Lung (tissue), 12 donors: Measurements from ENCODE around the gene SLAIN2. TPM values are rescaled to one million over a fixed set of nuclear protein-coding genes. Genes with fewer than 3 reads are reported as not detected.

Experiments
- ATAC-seq: fragments of 200-7000 bp; cut with Tn5 transposase; one replicate; pipeline ENCODE4 v1.9.1; 2020; ENCODE audit warnings: moderate number of reproducible peaks; ENCODE audit not compliant: insufficient read depth, low FRiP score
- DNase-seq, 3 donors: peaks; one replicate each; pipeline ENCODE4 v3.0.0-alpha.2; 2013 to 2017
- H3K27ac ChIP-seq, 2 donors: one replicate each; pipeline ENCODE4 v1.5.1; 2013; ENCODE audit warnings: mild to moderate bottlenecking in 2 of 2, moderate library complexity in 2 of 2, control low read depth in 1 of 2, inconsistent platforms in 1 of 2, low read depth in 1 of 2, low read length in 1 of 2
- H3K27me3 ChIP-seq, 3 donors: one replicate each; pipeline ENCODE4 v1.5.1; 2013; ENCODE audit warnings: low read length in 2 of 3; ENCODE audit not compliant: control insufficient read depth in 3 of 3, insufficient read depth in 3 of 3
- H3K36me3 ChIP-seq, 4 donors: one replicate each; pipeline ENCODE4 v1.5.1; 2013; ENCODE audit warnings: low read length in 4 of 4, mild to moderate bottlenecking in 1 of 4, moderate library complexity in 1 of 4; ENCODE audit not compliant: control insufficient read depth in 4 of 4, insufficient read depth in 4 of 4
- H3K4me1 ChIP-seq, 5 donors: one replicate each; pipeline ENCODE4 v1.5.1; 2013; ENCODE audit warnings: low read length in 5 of 5, mild to moderate bottlenecking in 2 of 5, moderate library complexity in 1 of 5; ENCODE audit not compliant: control insufficient read depth in 5 of 5, insufficient read depth in 5 of 5
- H3K4me3 ChIP-seq: one replicate; pipeline ENCODE4 v1.5.1; 2013; ENCODE audit warnings: mild to moderate bottlenecking, control low read depth, moderate library complexity
- H3K9ac ChIP-seq, 2 donors: one replicate each; pipeline ENCODE4 v1.5.1; 2013; ENCODE audit warnings: low read length in 2 of 2, control low read depth in 1 of 2; ENCODE audit not compliant: insufficient read depth in 1 of 2
- H3K9me3 ChIP-seq, 4 donors: one replicate each; pipeline ENCODE4 v1.5.1; 2013; ENCODE audit warnings: low read length in 3 of 4, mild to moderate bottlenecking in 1 of 4, moderate library complexity in 1 of 4; ENCODE audit not compliant: control insufficient read depth in 4 of 4, insufficient read depth in 3 of 4
- WGBS, 2 donors: extraction: QIAGEN DNeasy Blood & Tissue Kit; methylation state at CpG; one replicate each; pipeline ENCODE4 v1.1.7; 2013; 5-methylcytosine and 5-hydroxymethylcytosine counted together
- polyA plus RNA-seq, 2 donors: library from polyadenylated mRNA; stranded (reverse); fragments of 200-250 nt; gene quantifications; one replicate each; pipeline ENCODE4 v1.2.1, GENCODE V29; 2013
- total RNA-seq, 2 donors: library from RNA; depleted of rRNA in 1 of 2; stranded (reverse); fragments of >200 nt in 1 of 2; gene quantifications; one replicate each; pipeline ENCODE4 v1.2.1, GENCODE V29; 2014 to 2021
- TF ChIP-seq, protein P1 (sequence below): IDR thresholded peaks from 2 replicates; pipeline ENCODE4 v1.5.1; 2012; ENCODE audit warnings: mild to moderate bottlenecking; ENCODE audit errors: control extremely low read depth, extremely low read depth
- donor health status: control.
- donor health status: control.
- donor health status: Bipolar disorder and iron deficiency.
- donor health status: healthy.
- donor health status: DM: yes; HTN: yes; CAD: no.

Gene SLAIN2
- total and polyA plus RNA-seq, 4 donors: 17.8 to 62.8 (median 42.0) TPM

DNA sequence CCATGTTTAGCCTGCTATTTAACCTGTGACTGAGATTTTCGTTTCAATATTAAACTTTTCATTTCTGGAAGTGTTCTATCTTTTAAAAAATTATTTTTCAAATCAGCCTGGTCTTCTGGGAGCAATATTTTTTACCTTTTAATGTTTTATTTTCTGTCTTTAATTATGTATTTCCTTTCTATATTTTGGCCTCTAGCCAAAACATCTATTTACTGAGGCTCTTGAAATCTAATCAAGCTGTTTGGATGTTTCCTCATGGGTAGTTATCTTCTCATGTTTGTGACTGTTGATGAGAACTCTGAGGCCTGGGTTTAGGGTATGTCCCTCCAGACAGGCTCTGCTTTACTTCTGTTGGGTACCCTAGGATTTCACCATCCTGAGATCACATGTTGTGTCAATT, 131.5 kb downstream of the SLAIN2 start:
- ATAC-seq (no peak), DNase-seq (no peak)
- Histone ChIP-seq H3K4me1 (no peaks in the 10 kb centered on the region), H3K36me3 (no peaks in the 10 kb centered on the region), H3K4me3 (no peak overlapping the region), H3K27ac (no peak overlapping the region), H3K27me3 (peaks cover 0 to 4% (median 3%) of the 10 kb centered on the region in 3 donors), H3K9me3 (no peaks in the 10 kb centered on the region), H3K9ac (no peak overlapping the region)
- TF ChIP-seq, protein P1, sequence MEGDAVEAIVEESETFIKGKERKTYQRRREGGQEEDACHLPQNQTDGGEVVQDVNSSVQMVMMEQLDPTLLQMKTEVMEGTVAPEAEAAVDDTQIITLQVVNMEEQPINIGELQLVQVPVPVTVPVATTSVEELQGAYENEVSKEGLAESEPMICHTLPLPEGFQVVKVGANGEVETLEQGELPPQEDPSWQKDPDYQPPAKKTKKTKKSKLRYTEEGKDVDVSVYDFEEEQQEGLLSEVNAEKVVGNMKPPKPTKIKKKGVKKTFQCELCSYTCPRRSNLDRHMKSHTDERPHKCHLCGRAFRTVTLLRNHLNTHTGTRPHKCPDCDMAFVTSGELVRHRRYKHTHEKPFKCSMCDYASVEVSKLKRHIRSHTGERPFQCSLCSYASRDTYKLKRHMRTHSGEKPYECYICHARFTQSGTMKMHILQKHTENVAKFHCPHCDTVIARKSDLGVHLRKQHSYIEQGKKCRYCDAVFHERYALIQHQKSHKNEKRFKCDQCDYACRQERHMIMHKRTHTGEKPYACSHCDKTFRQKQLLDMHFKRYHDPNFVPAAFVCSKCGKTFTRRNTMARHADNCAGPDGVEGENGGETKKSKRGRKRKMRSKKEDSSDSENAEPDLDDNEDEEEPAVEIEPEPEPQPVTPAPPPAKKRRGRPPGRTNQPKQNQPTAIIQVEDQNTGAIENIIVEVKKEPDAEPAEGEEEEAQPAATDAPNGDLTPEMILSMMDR: no peak
- WGBS, 2 donors: 84 to 85% methylated on average over 1 of the region's 1 CpG

DNA sequence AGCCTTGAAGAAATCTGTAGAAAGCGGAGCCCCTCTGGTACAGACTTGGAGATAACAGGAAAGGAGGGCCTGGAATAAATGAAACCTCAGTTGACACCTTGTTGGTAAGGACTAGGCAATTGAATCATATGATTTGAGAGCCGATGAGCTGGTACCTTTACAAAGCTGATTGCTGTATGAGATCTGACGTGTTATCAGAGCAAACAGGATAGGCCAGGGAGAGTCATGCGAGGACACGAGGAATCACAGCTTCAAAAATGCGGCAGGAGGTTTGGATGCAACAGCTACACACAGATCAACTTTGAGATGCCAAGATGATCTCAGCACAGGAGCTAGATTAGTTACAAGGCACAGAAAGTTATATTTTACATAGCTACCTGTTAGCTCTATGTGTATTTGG, 134.4 kb downstream of the SLAIN2 start:
- ATAC-seq: no peak
- no peak overlapping the region for H3K27ac ChIP-seq
- no peaks in the 10 kb centered on the region for H3K36me3 ChIP-seq
- DNase-seq: no peak
- H3K4me3 ChIP-seq: no peak overlapping the region
- no peak overlapping the region for H3K9ac ChIP-seq
- H3K27me3 ChIP-seq: peaks cover 0 to 11% (median 9%) of the 10 kb centered on the region in 3 donors
- H3K9me3 ChIP-seq: peaks cover 0 to 2% (median 0%) of the 10 kb centered on the region in 4 donors
- TF ChIP-seq, protein P1: no peak
- H3K4me1 ChIP-seq: no peaks in the 10 kb centered on the region
- 95% methylated on average over 6 of the region's 6 CpGs for WGBS, 2 donors

Other genes starting within 250 kb of the SLAIN2 start
- gene TXK, start 207.3 kb upstream of the SLAIN2 start, total RNA-seq: 1 to 10 TPM; 2.4 to 9.1 TPM
- gene TXK, start 207.3 kb upstream of the SLAIN2 start, polyA plus RNA-seq: 1 to 10 TPM in 1 of 2 donors, under 1 TPM in 1; 0.91 to 1.6 TPM
- gene TEC, start 71.7 kb upstream of the SLAIN2 start, total RNA-seq: 10 to 100 TPM in 1 of 2 donors, 1 to 10 TPM in 1; 4.1 to 19.8 TPM
- 1 to 10 TPM; 2.0 TPM for gene TEC, start 71.7 kb upstream of the SLAIN2 start, polyA plus RNA-seq
- gene SLC10A4, start 141.8 kb downstream of the SLAIN2 start, total RNA-seq: under 1 TPM in 1 of 2 donors, not detected in 1; 0.21 TPM
- 1 to 10 TPM in 1 of 2 donors, under 1 TPM in 1; 0.16 to 1.9 TPM for gene SLC10A4, start 141.8 kb downstream of the SLAIN2 start, polyA plus RNA-seq
- gene ZAR1, start 148.7 kb downstream of the SLAIN2 start, total RNA-seq: not detected
- under 1 TPM in 1 of 2 donors, not detected in 1; 0.22 TPM for gene ZAR1, start 148.7 kb downstream of the SLAIN2 start, polyA plus RNA-seq